K562 (cell line): Measurements from ENCODE around the gene LRFN3. TPM values are rescaled to one million over a fixed set of nuclear protein-coding genes. Genes with fewer than 3 reads are reported as not detected.

ENCODE experiments used
- ATAC-seq: fragments of 200-7000 bp; cut with Tn5 transposase; 3 replicates; pipeline ENCODE4 v1.9.1; 2020; ENCODE audit warnings: moderate library complexity
- BruUV-seq: library from RNA; stranded (reverse); fragments of 400-500 nt; replicated peaks from 2 replicates; lab custom pipeline; 2021; lab: Mats Ljungman, UMichigan
- CTCF ChIA-PET: fragments of 300-600 bp; formaldehyde crosslinking; extraction: SDS; loops from one replicate; lab custom pipeline; 2021; ENCODE audit warnings: low intra/inter-chr PET ratio; lab: Yijun Ruan, JAX
- POLR2A ChIA-PET: fragments of 300-600, 350-650 bp; sonication (Branson Sonifier 250); formaldehyde crosslinking; extraction: SDS; loops from one replicate; lab custom pipeline; 2021; ENCODE audit warnings: antibody characterized with exemption, inconsistent platforms; lab: Yijun Ruan, JAX
- DNase-seq, 4 experiments: peaks; one replicate each; pipeline versions ENCODE4 v3.0.0 to v3.0.0-alpha.2; 2011 to 2018; ENCODE audit warnings: low spot score in 3 of 4, mixed read lengths in 3 of 4; ENCODE audit errors: extremely low read depth in 1 of 4
- FAIRE-seq: peaks from 2 replicates; lab custom pipeline; 2011; peaks lifted over from hg19 to GRCh38; lab: Jason Lieb, UNC
- H2AFZ ChIP-seq: 2 replicates; pipeline ENCODE4 v1.6.0; 2011; ENCODE audit warnings: low read depth, low read length, control low read depth, inconsistent platforms
- H3K27ac ChIP-seq: fragments of 200-600 bp; 3 replicates; pipeline ENCODE4 v1.8.0; 2011; ENCODE audit warnings: low read depth, mild to moderate bottlenecking, control low read depth, inconsistent platforms, low read length, moderate library complexity, mixed read lengths; ENCODE audit errors: extremely low read depth
- H3K27me3 ChIP-seq, 2 experiments: fragments of 300-600 bp in 1 of 2; 2 replicates in 1 of 2; 3 replicates in 1 of 2; pipeline versions ENCODE4 v1.6.0 to v1.8.0; 2011; ENCODE audit warnings: inconsistent platforms in 2 of 2, low read length in 2 of 2, mild to moderate bottlenecking in 1 of 2, mixed read lengths in 1 of 2, moderate library complexity in 1 of 2; ENCODE audit not compliant: control insufficient read depth in 2 of 2, insufficient read depth in 2 of 2
- H3K36me3 ChIP-seq: fragments of 300-600 bp; 3 replicates; pipeline ENCODE4 v1.8.0; 2011; ENCODE audit warnings: mild to moderate bottlenecking, low read length, inconsistent platforms; ENCODE audit not compliant: control insufficient read depth, insufficient read depth
- H3K4me1 ChIP-seq, 2 experiments: fragments of 200-600 bp in 1 of 2; replicated peaks in 1 of 2; 2 replicates in 1 of 2; 3 replicates in 1 of 2; pipeline versions ENCODE4 v1.5.1 to v1.8.0; 2011; ENCODE audit warnings: inconsistent platforms in 2 of 2, low read length in 2 of 2, mild to moderate bottlenecking in 1 of 2, mixed read lengths in 1 of 2, moderate library complexity in 1 of 2; ENCODE audit not compliant: control insufficient read depth in 2 of 2, insufficient read depth in 2 of 2
- H3K4me2 ChIP-seq: 2 replicates; pipeline ENCODE4 v1.6.1; 2011; ENCODE audit warnings: low read length, control low read depth, inconsistent platforms, mixed read lengths; ENCODE audit not compliant: insufficient read depth
- H3K4me3 ChIP-seq: fragments of 200-600 bp; sonication (generic), shearing (Covaris generic); 2 replicates; pipeline ENCODE4 v1.5.1; 2016; ENCODE audit warnings: control low read depth, inconsistent platforms
- H3K79me2 ChIP-seq: fragments of 200-600 bp; 3 replicates; pipeline ENCODE4 v1.8.0; 2011; ENCODE audit warnings: low read length, inconsistent platforms; ENCODE audit not compliant: control insufficient read depth, insufficient read depth
- H3K9ac ChIP-seq, 2 experiments: 2 replicates each; pipeline versions ENCODE4 v1.6.0 to v1.6.1; 2011; ENCODE audit warnings: low read depth in 2 of 2, low read length in 2 of 2, control low read depth in 1 of 2, inconsistent platforms in 1 of 2, mild to moderate bottlenecking in 1 of 2, mixed read lengths in 1 of 2; ENCODE audit not compliant: insufficient read depth in 1 of 2
- H3K9me1 ChIP-seq: one replicate; pipeline ENCODE4 v1.6.0; 2011; ENCODE audit warnings: inconsistent platforms, mild to moderate bottlenecking, low read length, moderate library complexity; ENCODE audit not compliant: control insufficient read depth, insufficient read depth
- H3K9me3 ChIP-seq: replicated peaks from 2 replicates; pipeline ENCODE4 v1.5.1; 2011; ENCODE audit warnings: low read depth, low read length, inconsistent platforms; ENCODE audit not compliant: control insufficient read depth, insufficient read depth
- H4K20me1 ChIP-seq: replicated peaks from 2 replicates; pipeline ENCODE4 v1.6.1; 2011; ENCODE audit warnings: low read length, inconsistent platforms, mixed read lengths; ENCODE audit not compliant: control insufficient read depth, insufficient read depth
- CEBPB ChIP-seq: fragments of 450-650 bp; IDR thresholded peaks from 2 replicates; pipeline ENCODE4 v1.6.1; 2016; ENCODE audit warnings: missing genetic modification characterization, missing compliant biosample characterization
- EWSR1 ChIP-seq: fragments of 450-650 bp; IDR thresholded peaks from 2 replicates; pipeline ENCODE4 v1.6.1; 2018; ENCODE audit warnings: borderline replicate concordance, mild to moderate bottlenecking, low read depth, moderate library complexity; ENCODE audit not compliant: partially characterized antibody
- FUS ChIP-seq: fragments of 200-400 bp; formaldehyde crosslinking; optimal IDR thresholded peaks from 2 replicates; pipeline ENCODE3; 2017; ENCODE audit warnings: low read depth, low read length
- MTA1 ChIP-seq: fragments of 450-650 bp; IDR thresholded peaks from 2 replicates; pipeline ENCODE4 v1.6.1; 2017; ENCODE audit warnings: borderline replicate concordance
- PHB2 ChIP-seq: fragments of 450-650 bp; IDR thresholded peaks from 2 replicates; pipeline ENCODE4 v1.6.1; 2017; ENCODE audit warnings: low read depth
- PTBP1 ChIP-seq: fragments of 200-400 bp; formaldehyde crosslinking; IDR thresholded peaks from 2 replicates; pipeline ENCODE4 v1.6.1; 2017; ENCODE audit warnings: low read depth, low read length
- RBM39 ChIP-seq: fragments of 200-400 bp; formaldehyde crosslinking; optimal IDR thresholded peaks from 2 replicates; pipeline ENCODE3; 2018; ENCODE audit warnings: low read depth, low read length
- TRIM24 ChIP-seq, 2 experiments: fragments of 450-650 bp; IDR thresholded peaks; 2 replicates each; pipeline ENCODE4 v1.6.1; 2016
- ZFP30 ChIP-seq: fragments of 250-450 bp; sonication (Bioruptor Pico); IDR thresholded peaks from 2 replicates; pipeline ENCODE4 v1.8.0; 2022; ENCODE audit warnings: moderate library complexity, mild to moderate bottlenecking, inconsistent platforms, borderline replicate concordance
- ZNF408 ChIP-seq: fragments of 250-450 bp; sonication (Bioruptor Pico); IDR thresholded peaks from 2 replicates; pipeline ENCODE4 v1.4.0; 2020; ENCODE audit warnings: low read depth, mild to moderate bottlenecking, moderate library complexity
- ZNF561 ChIP-seq: fragments of 450-650 bp; formaldehyde crosslinking; conservative IDR thresholded peaks from 2 replicates; pipeline ENCODE4 v1.4.0; 2020; ENCODE audit warnings: mild to moderate bottlenecking, moderate library complexity
- WGBS: fragments of 100-300 bp; shearing (Covaris generic); methylation state at CpG from one replicate; pipeline ENCODE4 v1.1.6; 2016; ENCODE audit warnings: low coverage, mixed read lengths; ENCODE audit not compliant: insufficient coverage; ENCODE audit errors: missing lambda C conversion rate; 5-methylcytosine and 5-hydroxymethylcytosine counted together
- in situ Hi-C: fragments of 300-500 bp; cut with MboI; formaldehyde crosslinking; loops from 4 replicates; pipeline ENCODE4 v1.15.0; 2018; ENCODE audit warnings: inconsistent platforms, mixed read lengths
- intact Hi-C: fragments of 100-400 bp; cut with micrococcal nuclease; formaldehyde crosslinking; loops from 2 replicates; pipeline ENCODE4 v1.14.2; 2022
- polyA plus RNA-seq, 8 experiments: library from polyadenylated mRNA; depleted of rRNA in 4 of 8; stranded (reverse) in 5 of 8; unstranded in 3 of 8; fragments of >200 nt; fragmentation: Nextera tagmentation in 2 of 8; fragmentation: Illumina TruSeq in 1 of 8; extraction: Ambion mirVana in 2 of 8; extraction: Trizol in 1 of 8; gene quantifications; 2 replicates each; pipeline versions ENCODE4 v1.2.1 to v1.2.3, GENCODE V29; 2011 to 2014; ENCODE audit warnings: inconsistent platforms in 1 of 8, missing spikeins in 1 of 8
- total RNA-seq, 7 experiments: library from RNA; depleted of rRNA in 6 of 7; stranded (reverse); fragments of >200 nt in 6 of 7; fragmentation: Illumina TruSeq in 2 of 7; extraction: Trizol in 2 of 7; gene quantifications; 2 replicates each; pipeline versions ENCODE4 v1.2.1 to v1.2.3, GENCODE V29; 2011 to 2021; ENCODE audit warnings: low replicate concordance in 1 of 7
- TF ChIP-seq, protein P1 (sequence below): fragments of 250-450 bp; sonication (Bioruptor Pico); IDR thresholded peaks from 2 replicates; pipeline ENCODE4 v1.8.0; 2022; ENCODE audit warnings: moderate library complexity, mild to moderate bottlenecking, inconsistent platforms
- TF ChIP-seq, protein P2 (sequence below): IDR thresholded peaks from 2 replicates; pipeline ENCODE4 v1.6.1; 2016; ENCODE audit warnings: missing genetic modification characterization, missing compliant biosample characterization
- TF ChIP-seq, protein P3 (sequence below): fragments of 450-650 bp; formaldehyde crosslinking; IDR thresholded peaks from 2 replicates; pipeline ENCODE4 v1.4.0; 2022; ENCODE audit warnings: mild to moderate bottlenecking, moderate library complexity
- TF ChIP-seq, protein P4 (sequence below): sonication (generic); formaldehyde crosslinking; IDR thresholded peaks from 2 replicates; pipeline ENCODE4 v1.8.0; 2023; ENCODE audit warnings: missing genetic modification reagents, mild to moderate bottlenecking, borderline replicate concordance

Gene LRFN3
- total and polyA plus RNA-seq, 9 of the 15 experiments (the other 6 are each of a cell fraction or from before 2014, with no cell fraction given) = 0.03 to 0.12 (median 0.11) TPM; not detected in 6

DNA sequence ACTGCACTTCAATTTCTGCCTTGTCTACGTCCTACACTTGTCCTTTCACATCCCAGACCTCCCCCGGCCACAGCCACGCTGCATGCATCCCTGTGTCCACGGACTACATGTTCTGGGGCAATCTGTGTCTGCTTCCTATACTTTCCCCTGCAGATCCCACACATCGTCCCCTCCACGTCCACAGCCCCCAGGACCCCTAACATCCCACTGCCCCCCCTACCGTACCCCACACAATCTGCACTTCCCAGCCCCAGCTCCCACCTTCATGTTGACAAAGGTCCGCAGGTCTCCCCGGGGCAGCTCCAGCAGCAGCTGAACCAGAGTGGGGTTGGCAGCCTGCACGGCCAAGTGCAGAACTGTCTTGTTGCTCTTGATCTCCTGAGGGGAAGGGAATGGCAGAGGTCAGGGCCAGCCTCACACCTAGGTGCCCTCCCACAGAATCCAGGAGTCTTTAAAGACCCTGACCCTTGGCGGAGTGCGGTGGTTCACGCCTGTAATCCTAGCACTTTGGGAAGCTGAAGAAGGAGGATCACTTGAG lies 46.0 kb upstream of the LRFN3 start:
- ATAC-seq = no peak
- H3K4me2 ChIP-seq = no peak overlapping the region
- H2AFZ ChIP-seq = no peak overlapping the region
- POLR2A ChIA-PET = interaction anchor here (1.4 kb wide), 1 partner anchor 22 kb away, joined by 6 read pairs; no protein-coding TSS in a partner anchor
- no TSS peak for BruUV-seq
- H3K27me3 ChIP-seq = no peaks in the 10 kb centered on the region
- intact Hi-C loops (no loop called here), in situ Hi-C loops (no loop called here)
- no peaks in the 10 kb centered on the region for H3K79me2 ChIP-seq
- H3K27ac ChIP-seq = no peak overlapping the region
- no peaks in the 10 kb centered on the region for H3K9me3 ChIP-seq
- no peak overlapping the region; a peak in 1 of 4 replicates for H3K9ac ChIP-seq
- H3K4me3 ChIP-seq = no peak overlapping the region
- 92% methylated on average over 10 of the region's 13 CpGs for WGBS
- DNase-seq = no peak
- no peaks in the 10 kb centered on the region for H3K9me1 ChIP-seq
- no peaks in the 10 kb centered on the region for H4K20me1 ChIP-seq
- peaks cover 39% of the 10 kb centered on the region; the same call in 2 of the 3 replicates for H3K36me3 ChIP-seq
- FAIRE-seq = no peak
- CTCF ChIA-PET = no interaction called here
- H3K4me1 ChIP-seq = peaks cover 0 to 5% of the 10 kb centered on the region in 2 experiments; a peak in 1 of 5 replicates
- TF ChIP-seq, protein P1, sequence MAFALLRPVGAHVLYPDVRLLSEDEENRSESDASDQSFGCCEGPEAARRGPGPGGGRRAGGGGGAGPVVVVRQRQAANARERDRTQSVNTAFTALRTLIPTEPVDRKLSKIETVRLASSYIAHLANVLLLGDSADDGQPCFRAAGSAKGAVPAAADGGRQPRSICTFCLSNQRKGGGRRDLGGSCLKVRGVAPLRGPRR (CRISPR knock-in tag) = no peak
- TF ChIP-seq PTBP1 = no peak
- no peak for TF ChIP-seq PHB2
- no peak for TF ChIP-seq MTA1
- no peak for TF ChIP-seq TRIM24 (IDR thresholded peaks at IDR 0.05)
- TF ChIP-seq, protein P2, sequence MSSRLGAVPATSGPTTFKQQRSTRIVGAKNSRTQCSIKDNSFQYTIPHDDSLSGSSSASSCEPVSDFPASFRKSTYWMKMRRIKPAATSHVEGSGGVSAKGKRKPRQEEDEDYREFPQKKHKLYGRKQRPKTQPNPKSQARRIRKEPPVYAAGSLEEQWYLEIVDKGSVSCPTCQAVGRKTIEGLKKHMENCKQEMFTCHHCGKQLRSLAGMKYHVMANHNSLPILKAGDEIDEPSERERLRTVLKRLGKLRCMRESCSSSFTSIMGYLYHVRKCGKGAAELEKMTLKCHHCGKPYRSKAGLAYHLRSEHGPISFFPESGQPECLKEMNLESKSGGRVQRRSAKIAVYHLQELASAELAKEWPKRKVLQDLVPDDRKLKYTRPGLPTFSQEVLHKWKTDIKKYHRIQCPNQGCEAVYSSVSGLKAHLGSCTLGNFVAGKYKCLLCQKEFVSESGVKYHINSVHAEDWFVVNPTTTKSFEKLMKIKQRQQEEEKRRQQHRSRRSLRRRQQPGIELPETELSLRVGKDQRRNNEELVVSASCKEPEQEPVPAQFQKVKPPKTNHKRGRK (tag) = no peak
- no peak for TF ChIP-seq ZFP30 (CRISPR knock-in tag)
- TF ChIP-seq, protein P3, sequence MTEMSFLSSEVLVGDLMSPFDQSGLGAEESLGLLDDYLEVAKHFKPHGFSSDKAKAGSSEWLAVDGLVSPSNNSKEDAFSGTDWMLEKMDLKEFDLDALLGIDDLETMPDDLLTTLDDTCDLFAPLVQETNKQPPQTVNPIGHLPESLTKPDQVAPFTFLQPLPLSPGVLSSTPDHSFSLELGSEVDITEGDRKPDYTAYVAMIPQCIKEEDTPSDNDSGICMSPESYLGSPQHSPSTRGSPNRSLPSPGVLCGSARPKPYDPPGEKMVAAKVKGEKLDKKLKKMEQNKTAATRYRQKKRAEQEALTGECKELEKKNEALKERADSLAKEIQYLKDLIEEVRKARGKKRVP (CRISPR knock-in tag) = no peak
- TF ChIP-seq EWSR1 = no peak
- TF ChIP-seq, protein P4, sequence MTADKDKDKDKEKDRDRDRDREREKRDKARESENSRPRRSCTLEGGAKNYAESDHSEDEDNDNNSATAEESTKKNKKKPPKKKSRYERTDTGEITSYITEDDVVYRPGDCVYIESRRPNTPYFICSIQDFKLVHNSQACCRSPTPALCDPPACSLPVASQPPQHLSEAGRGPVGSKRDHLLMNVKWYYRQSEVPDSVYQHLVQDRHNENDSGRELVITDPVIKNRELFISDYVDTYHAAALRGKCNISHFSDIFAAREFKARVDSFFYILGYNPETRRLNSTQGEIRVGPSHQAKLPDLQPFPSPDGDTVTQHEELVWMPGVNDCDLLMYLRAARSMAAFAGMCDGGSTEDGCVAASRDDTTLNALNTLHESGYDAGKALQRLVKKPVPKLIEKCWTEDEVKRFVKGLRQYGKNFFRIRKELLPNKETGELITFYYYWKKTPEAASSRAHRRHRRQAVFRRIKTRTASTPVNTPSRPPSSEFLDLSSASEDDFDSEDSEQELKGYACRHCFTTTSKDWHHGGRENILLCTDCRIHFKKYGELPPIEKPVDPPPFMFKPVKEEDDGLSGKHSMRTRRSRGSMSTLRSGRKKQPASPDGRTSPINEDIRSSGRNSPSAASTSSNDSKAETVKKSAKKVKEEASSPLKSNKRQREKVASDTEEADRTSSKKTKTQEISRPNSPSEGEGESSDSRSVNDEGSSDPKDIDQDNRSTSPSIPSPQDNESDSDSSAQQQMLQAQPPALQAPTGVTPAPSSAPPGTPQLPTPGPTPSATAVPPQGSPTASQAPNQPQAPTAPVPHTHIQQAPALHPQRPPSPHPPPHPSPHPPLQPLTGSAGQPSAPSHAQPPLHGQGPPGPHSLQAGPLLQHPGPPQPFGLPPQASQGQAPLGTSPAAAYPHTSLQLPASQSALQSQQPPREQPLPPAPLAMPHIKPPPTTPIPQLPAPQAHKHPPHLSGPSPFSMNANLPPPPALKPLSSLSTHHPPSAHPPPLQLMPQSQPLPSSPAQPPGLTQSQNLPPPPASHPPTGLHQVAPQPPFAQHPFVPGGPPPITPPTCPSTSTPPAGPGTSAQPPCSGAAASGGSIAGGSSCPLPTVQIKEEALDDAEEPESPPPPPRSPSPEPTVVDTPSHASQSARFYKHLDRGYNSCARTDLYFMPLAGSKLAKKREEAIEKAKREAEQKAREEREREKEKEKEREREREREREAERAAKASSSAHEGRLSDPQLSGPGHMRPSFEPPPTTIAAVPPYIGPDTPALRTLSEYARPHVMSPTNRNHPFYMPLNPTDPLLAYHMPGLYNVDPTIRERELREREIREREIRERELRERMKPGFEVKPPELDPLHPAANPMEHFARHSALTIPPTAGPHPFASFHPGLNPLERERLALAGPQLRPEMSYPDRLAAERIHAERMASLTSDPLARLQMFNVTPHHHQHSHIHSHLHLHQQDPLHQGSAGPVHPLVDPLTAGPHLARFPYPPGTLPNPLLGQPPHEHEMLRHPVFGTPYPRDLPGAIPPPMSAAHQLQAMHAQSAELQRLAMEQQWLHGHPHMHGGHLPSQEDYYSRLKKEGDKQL = no peak
- TF ChIP-seq CEBPB (tag) = no peak
- TF ChIP-seq ZNF408 (CRISPR knock-in tag) = no peak
- no peak for TF ChIP-seq FUS
- no peak for TF ChIP-seq ZNF561
- no peak for TF ChIP-seq RBM39
